ENCODE data around the gene ALG12. TPM values are rescaled to one million over a fixed set of nuclear protein-coding genes. Genes with fewer than 3 reads are reported as not detected.

The ALG12 gene
- total and polyA plus RNA-seq, 2 of the 13 experiments (the other 11 are each of a cell fraction or from before 2014, with no cell fraction given), result 7.8 to 15.8 TPM

DNA sequence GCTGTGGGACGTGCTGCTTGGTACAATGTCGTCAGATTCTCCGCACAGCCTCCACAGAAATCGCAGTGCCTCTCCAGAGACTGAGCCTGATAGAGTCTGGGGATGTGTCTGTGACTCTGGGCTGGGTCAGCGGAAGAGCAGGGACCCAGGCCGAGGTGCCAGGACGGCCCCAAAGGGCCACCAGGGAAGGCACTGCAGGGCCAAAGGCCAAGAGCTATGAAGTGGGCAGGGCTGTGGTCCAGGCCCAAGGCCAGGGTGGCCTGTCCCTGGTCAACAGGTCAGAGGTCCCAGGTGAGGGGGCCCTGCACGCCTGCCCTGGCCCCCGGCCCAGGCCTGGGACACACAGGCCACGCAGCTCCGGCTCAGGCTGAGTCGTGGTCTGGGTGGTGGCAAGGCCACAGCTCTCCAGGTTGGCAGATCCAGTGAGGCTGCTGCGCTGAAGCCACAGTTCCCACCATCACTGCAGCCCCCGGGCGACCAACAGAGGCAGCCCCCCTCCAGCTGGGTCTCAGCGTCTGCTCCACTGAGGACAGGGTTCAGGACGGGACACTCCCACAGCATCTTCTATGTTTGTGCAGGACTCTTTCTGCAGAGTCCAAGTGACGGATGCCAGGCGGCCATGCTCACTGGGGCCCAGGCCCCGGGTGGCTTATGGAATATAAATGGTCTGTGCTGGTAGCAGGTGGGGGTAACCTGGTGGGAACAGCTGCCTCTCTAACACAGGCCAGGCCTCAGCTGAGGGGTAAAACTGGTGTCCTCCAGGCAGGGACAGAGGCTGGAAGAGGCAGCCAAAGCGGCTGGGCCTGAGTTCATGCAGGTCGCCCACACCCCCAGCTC is 37.6 kb upstream of the ALG12 start (continued):
- TF ChIP-seq KDM6A (CRISPR knock-in tag; IDR thresholded peaks at IDR 0.05; ENCODE audit: low read depth), result 0 out of 2 replicates have a peak, but pooled peaks have one; percentile 33
- no peak for TF ChIP-seq ZNF224 (CRISPR knock-in tag; IDR thresholded peaks at IDR 0.05)
- peak; percentile 54 for TF ChIP-seq GATAD2A (CRISPR knock-in tag; IDR thresholded peaks at IDR 0.05)
- 0 out of 2 replicates have a peak, but pooled peaks have one; percentile 41 for TF ChIP-seq ZNF414 (CRISPR knock-in tag; IDR thresholded peaks at IDR 0.05)
- peak; percentile 36; the same call in 1 of the 2 replicates for TF ChIP-seq NRL (CRISPR knock-in tag; IDR thresholded peaks at IDR 0.05; ENCODE audit: borderline replicate concordance)
- peak; percentile 93 for TF ChIP-seq HIC2 (CRISPR knock-in tag; IDR thresholded peaks at IDR 0.05; ENCODE audit: low read depth)
- peak; percentile 96 for TF ChIP-seq PATZ1 (CRISPR knock-in tag; IDR thresholded peaks at IDR 0.05)
- peak; percentile 40; the same call in 1 of the 2 replicates for TF ChIP-seq GABPB1 (CRISPR knock-in tag; IDR thresholded peaks at IDR 0.05)
- TF ChIP-seq GTF2F1 (IDR thresholded peaks at IDR 0.05; ENCODE audit: low read length), result no peak
- peak; percentile 21; the same call in 1 of the 2 replicates for TF ChIP-seq SAP130 (CRISPR knock-in tag; IDR thresholded peaks at IDR 0.05; ENCODE audit: low read depth)
- TF ChIP-seq CBFB (CRISPR knock-in tag; IDR thresholded peaks at IDR 0.05), result peak; percentile 34; the same call in 1 of the 2 replicates
- no peak for TF ChIP-seq MAZ (IDR thresholded peaks at IDR 0.05; ENCODE audit: borderline replicate concordance, low read depth, low read length)
- TF ChIP-seq MAZ (CRISPR knock-in tag; IDR thresholded peaks at IDR 0.05; ENCODE audit: low read depth), result peak; percentile 49; the same call in 1 of the 2 replicates
- TF ChIP-seq RARA (CRISPR knock-in tag; IDR thresholded peaks at IDR 0.05), result peak; percentile 87
- peak; percentile 51 to 78; a peak in 2 of 4 replicates for TF ChIP-seq NR2F1 (CRISPR knock-in tag; IDR thresholded peaks at IDR 0.05)
- 0 out of 2 replicates have a peak, but pooled peaks have one; percentile 32 for TF ChIP-seq ZNF800 (CRISPR knock-in tag; IDR thresholded peaks at IDR 0.05)
- peak; percentile 77 for TF ChIP-seq ZSCAN21 (CRISPR knock-in tag; IDR thresholded peaks at IDR 0.05; ENCODE audit: borderline replicate concordance)
- TF ChIP-seq, protein P1, sequence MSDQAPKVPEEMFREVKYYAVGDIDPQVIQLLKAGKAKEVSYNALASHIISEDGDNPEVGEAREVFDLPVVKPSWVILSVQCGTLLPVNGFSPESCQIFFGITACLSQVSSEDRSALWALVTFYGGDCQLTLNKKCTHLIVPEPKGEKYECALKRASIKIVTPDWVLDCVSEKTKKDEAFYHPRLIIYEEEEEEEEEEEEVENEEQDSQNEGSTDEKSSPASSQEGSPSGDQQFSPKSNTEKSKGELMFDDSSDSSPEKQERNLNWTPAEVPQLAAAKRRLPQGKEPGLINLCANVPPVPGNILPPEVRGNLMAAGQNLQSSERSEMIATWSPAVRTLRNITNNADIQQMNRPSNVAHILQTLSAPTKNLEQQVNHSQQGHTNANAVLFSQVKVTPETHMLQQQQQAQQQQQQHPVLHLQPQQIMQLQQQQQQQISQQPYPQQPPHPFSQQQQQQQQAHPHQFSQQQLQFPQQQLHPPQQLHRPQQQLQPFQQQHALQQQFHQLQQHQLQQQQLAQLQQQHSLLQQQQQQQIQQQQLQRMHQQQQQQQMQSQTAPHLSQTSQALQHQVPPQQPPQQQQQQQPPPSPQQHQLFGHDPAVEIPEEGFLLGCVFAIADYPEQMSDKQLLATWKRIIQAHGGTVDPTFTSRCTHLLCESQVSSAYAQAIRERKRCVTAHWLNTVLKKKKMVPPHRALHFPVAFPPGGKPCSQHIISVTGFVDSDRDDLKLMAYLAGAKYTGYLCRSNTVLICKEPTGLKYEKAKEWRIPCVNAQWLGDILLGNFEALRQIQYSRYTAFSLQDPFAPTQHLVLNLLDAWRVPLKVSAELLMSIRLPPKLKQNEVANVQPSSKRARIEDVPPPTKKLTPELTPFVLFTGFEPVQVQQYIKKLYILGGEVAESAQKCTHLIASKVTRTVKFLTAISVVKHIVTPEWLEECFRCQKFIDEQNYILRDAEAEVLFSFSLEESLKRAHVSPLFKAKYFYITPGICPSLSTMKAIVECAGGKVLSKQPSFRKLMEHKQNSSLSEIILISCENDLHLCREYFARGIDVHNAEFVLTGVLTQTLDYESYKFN (CRISPR knock-in tag; conservative IDR thresholded peaks at IDR 0.05), result peak; percentile 75
